SK-N-SH treated with all-trans-retinoic acid at 6 μM for 48 hours (cell line): ENCODE results near the gene NFATC4.

Source experiments
- ATAC-seq: fragments of 200-7000 bp; cut with Tn5 transposase; 3 replicates; pipeline ENCODE4 v1.9.1; 2020; ENCODE audit warnings: mild to moderate bottlenecking, moderate library complexity
- ARNTL ChIP-seq: fragments of 450-650 bp; formaldehyde crosslinking; IDR thresholded peaks from 2 replicates; pipeline ENCODE4 v1.5.0; 2020; ENCODE audit warnings: low read depth, mild to moderate bottlenecking, moderate library complexity, borderline replicate concordance
- BACH2 ChIP-seq: fragments of 250-450 bp; sonication (Bioruptor Pico); IDR thresholded peaks from 2 replicates; pipeline ENCODE4 v1.9.0; 2021; ENCODE audit warnings: mild to moderate bottlenecking, borderline replicate concordance
- CSDC2 ChIP-seq: fragments of 250-450 bp; sonication (Bioruptor Pico); IDR thresholded peaks from 2 replicates; pipeline ENCODE4 v1.5.0; 2020; ENCODE audit warnings: mild to moderate bottlenecking, moderate library complexity
- ESRRG ChIP-seq: fragments of 250-450 bp; sonication (Bioruptor Pico); IDR thresholded peaks from 2 replicates; pipeline ENCODE4 v1.6.1; 2021; ENCODE audit warnings: mild to moderate bottlenecking
- GLIS3 ChIP-seq: fragments of 250-450 bp; sonication (Bioruptor Pico); IDR thresholded peaks from 2 replicates; pipeline ENCODE4 v1.5.0; 2020; ENCODE audit warnings: mild to moderate bottlenecking, moderate library complexity
- ISL1 ChIP-seq: fragments of 250-450 bp; sonication (Bioruptor Pico); IDR thresholded peaks from 2 replicates; pipeline ENCODE4 v2.1.2; 2022; ENCODE audit warnings: mild to moderate bottlenecking, moderate library complexity
- OSR1 ChIP-seq: fragments of 250-450 bp; sonication (Bioruptor Pico); IDR thresholded peaks from 2 replicates; pipeline ENCODE4 v1.8.0; 2022; ENCODE audit warnings: moderate library complexity, mild to moderate bottlenecking, inconsistent platforms
- PATZ1 ChIP-seq: fragments of 250-450 bp; sonication (Bioruptor Pico); IDR thresholded peaks from 2 replicates; pipeline ENCODE4 v1.8.0; 2020; ENCODE audit warnings: mild to moderate bottlenecking, moderate library complexity, borderline replicate concordance
- RARB ChIP-seq: fragments of 250-450 bp; sonication (Bioruptor Pico); IDR thresholded peaks from 2 replicates; pipeline ENCODE4 v1.8.0; 2021; ENCODE audit warnings: mild to moderate bottlenecking, moderate library complexity
- SNAI2 ChIP-seq: fragments of 250-450 bp; sonication (Bioruptor Pico); IDR thresholded peaks from 2 replicates; pipeline ENCODE4 v1.5.0; 2020; ENCODE audit warnings: mild to moderate bottlenecking, moderate library complexity
- TCF4 ChIP-seq: fragments of 250-450 bp; sonication (Bioruptor Pico); IDR thresholded peaks from 2 replicates; pipeline ENCODE4 v1.8.0; 2021; ENCODE audit warnings: mild to moderate bottlenecking, moderate library complexity, borderline replicate concordance
- TOX ChIP-seq: fragments of 250-450 bp; sonication (Bioruptor Pico); IDR thresholded peaks from 2 replicates; pipeline ENCODE4 v1.8.0; 2021; ENCODE audit warnings: mild to moderate bottlenecking, moderate library complexity, borderline replicate concordance
- TSHZ2 ChIP-seq: fragments of 250-450 bp; sonication (Bioruptor Pico); IDR thresholded peaks from 2 replicates; pipeline ENCODE4 v1.5.0; 2020; ENCODE audit warnings: mild to moderate bottlenecking, moderate library complexity
- ZC3H10 ChIP-seq: fragments of 250-450 bp; sonication (Bioruptor Pico); IDR thresholded peaks from 2 replicates; pipeline ENCODE4 v1.5.1; 2021; ENCODE audit warnings: mild to moderate bottlenecking, moderate library complexity
- ZFP3 ChIP-seq: fragments of 250-450 bp; sonication (Bioruptor Pico); IDR thresholded peaks from 2 replicates; pipeline ENCODE4 v1.5.0; 2020; ENCODE audit warnings: mild to moderate bottlenecking, moderate library complexity
- ZFP30 ChIP-seq: fragments of 450-650 bp; formaldehyde crosslinking; IDR thresholded peaks from 2 replicates; pipeline ENCODE4 v1.5.0; 2022; ENCODE audit warnings: mild to moderate bottlenecking, moderate library complexity
- ZNF565 ChIP-seq: fragments of 450-650 bp; formaldehyde crosslinking; conservative IDR thresholded peaks from 2 replicates; pipeline ENCODE4 v1.5.0; 2020; ENCODE audit warnings: low read depth, mild to moderate bottlenecking, moderate library complexity
- ZNF70 ChIP-seq: fragments of 450-650 bp; formaldehyde crosslinking; IDR thresholded peaks from 2 replicates; pipeline ENCODE4 v1.5.0; 2020; ENCODE audit warnings: mild to moderate bottlenecking, moderate library complexity
- ZNF8 ChIP-seq: fragments of 450-650 bp; formaldehyde crosslinking; IDR thresholded peaks from 2 replicates; pipeline ENCODE4 v1.5.0; 2020; ENCODE audit warnings: mild to moderate bottlenecking, moderate library complexity
- TF ChIP-seq, protein P1 (sequence below): fragments of 250-450 bp; sonication (Bioruptor Pico); IDR thresholded peaks from 2 replicates; pipeline ENCODE4 v1.5.1; 2021; ENCODE audit warnings: mild to moderate bottlenecking, moderate library complexity
- TF ChIP-seq, protein P2 (sequence below): fragments of 250-450 bp; sonication (Bioruptor Pico); IDR thresholded peaks from 2 replicates; pipeline ENCODE4 v1.8.0; 2021; ENCODE audit warnings: low read depth, mild to moderate bottlenecking, moderate library complexity, borderline replicate concordance

Gene NFATC4

GRCh38 chr14:24395609-24396582 lies 27.9 kb downstream of the NFATC4 start:
- ATAC-seq = no peak
- TF ChIP-seq ZNF8 (CRISPR knock-in tag) = no peak
- no peak for TF ChIP-seq ESRRG
- no peak for TF ChIP-seq RARB (CRISPR knock-in tag)
- no peak for TF ChIP-seq ZNF565 (CRISPR knock-in tag)
- no peak for TF ChIP-seq TOX (CRISPR knock-in tag)
- TF ChIP-seq, protein P1, sequence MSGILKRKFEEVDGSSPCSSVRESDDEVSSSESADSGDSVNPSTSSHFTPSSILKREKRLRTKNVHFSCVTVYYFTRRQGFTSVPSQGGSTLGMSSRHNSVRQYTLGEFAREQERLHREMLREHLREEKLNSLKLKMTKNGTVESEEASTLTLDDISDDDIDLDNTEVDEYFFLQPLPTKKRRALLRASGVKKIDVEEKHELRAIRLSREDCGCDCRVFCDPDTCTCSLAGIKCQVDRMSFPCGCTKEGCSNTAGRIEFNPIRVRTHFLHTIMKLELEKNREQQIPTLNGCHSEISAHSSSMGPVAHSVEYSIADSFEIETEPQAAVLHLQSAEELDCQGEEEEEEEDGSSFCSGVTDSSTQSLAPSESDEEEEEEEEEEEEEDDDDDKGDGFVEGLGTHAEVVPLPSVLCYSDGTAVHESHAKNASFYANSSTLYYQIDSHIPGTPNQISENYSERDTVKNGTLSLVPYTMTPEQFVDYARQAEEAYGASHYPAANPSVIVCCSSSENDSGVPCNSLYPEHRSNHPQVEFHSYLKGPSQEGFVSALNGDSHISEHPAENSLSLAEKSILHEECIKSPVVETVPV (CRISPR knock-in tag) = no peak
- TF ChIP-seq ZFP30 (CRISPR knock-in tag) = no peak
- TF ChIP-seq ZNF70 (CRISPR knock-in tag) = no peak
- TF ChIP-seq TCF4 (CRISPR knock-in tag) = no peak
- no peak for TF ChIP-seq ARNTL (CRISPR knock-in tag)
- no peak for TF ChIP-seq PATZ1 (CRISPR knock-in tag)
- TF ChIP-seq TSHZ2 (CRISPR knock-in tag) = no peak

DNA sequence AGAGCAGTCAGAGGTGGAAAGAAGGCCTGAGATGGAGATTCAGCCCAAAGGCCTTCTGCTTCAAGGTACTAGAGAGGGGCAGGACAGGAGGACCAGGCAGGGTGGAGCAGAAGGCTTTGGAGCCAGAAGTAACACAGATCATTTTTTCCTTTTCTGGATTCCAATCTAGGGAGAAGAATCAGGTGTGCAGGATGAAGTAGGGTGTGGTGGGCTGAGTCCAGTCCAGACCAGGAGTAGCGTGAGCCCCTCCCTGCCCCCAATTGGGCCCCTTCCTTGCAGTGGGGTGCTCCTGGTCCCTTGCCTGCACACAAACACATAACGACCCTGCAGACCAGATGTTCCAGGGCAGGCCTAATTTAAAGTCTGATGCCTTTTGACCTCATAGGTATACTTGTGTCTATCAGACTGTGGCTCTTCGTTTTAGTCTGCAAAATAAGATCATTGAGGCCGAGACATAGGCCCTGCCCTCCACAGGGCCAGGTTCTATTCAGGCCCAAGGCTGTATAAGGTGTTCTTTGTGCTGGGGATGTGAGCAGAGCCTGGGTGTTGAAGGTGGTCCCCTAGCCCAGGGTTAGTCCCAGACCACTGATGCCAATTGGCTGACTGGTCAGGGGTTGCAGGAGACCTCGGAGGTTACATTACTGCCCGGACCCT lies 29.8 kb downstream of the NFATC4 start:
- no peak for TF ChIP-seq BACH2 (CRISPR knock-in tag)
- no peak for TF ChIP-seq PATZ1 (CRISPR knock-in tag)
- no peak for TF ChIP-seq GLIS3 (CRISPR knock-in tag)
- no peak for TF ChIP-seq CSDC2 (CRISPR knock-in tag)
- TF ChIP-seq ESRRG = no peak
- TF ChIP-seq TSHZ2 (CRISPR knock-in tag) = no peak
- TF ChIP-seq, protein P1 (CRISPR knock-in tag) = no peak
- TF ChIP-seq ISL1 (CRISPR knock-in tag) = no peak
- TF ChIP-seq SNAI2 (CRISPR knock-in tag) = no peak
- no peak for TF ChIP-seq ZNF8 (CRISPR knock-in tag)
- no peak for TF ChIP-seq TOX (CRISPR knock-in tag)
- TF ChIP-seq ZC3H10 (CRISPR knock-in tag) = no peak
- no peak for TF ChIP-seq ZNF565 (CRISPR knock-in tag)
- TF ChIP-seq RARB (CRISPR knock-in tag) = no peak
- TF ChIP-seq ARNTL (CRISPR knock-in tag) = no peak
- TF ChIP-seq ZNF70 (CRISPR knock-in tag) = no peak
- no peak for TF ChIP-seq OSR1 (CRISPR knock-in tag)
- TF ChIP-seq, protein P2, sequence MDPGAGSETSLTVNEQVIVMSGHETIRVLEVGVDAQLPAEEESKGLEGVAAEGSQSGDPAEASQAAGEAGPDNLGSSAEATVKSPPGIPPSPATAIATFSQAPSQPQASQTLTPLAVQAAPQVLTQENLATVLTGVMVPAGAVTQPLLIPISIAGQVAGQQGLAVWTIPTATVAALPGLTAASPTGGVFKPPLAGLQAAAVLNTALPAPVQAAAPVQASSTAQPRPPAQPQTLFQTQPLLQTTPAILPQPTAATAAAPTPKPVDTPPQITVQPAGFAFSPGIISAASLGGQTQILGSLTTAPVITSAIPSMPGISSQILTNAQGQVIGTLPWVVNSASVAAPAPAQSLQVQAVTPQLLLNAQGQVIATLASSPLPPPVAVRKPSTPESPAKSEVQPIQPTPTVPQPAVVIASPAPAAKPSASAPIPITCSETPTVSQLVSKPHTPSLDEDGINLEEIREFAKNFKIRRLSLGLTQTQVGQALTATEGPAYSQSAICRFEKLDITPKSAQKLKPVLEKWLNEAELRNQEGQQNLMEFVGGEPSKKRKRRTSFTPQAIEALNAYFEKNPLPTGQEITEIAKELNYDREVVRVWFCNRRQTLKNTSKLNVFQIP = no peak
- no peak for TF ChIP-seq ZFP3 (CRISPR knock-in tag)
- ATAC-seq = no peak
